Fibroblast of lung (primary cell): Measurements from ENCODE around the gene GOLGA5. TPM values are rescaled to one million over a fixed set of nuclear protein-coding genes. Genes with fewer than 3 reads are reported as not detected.

Experiments
- DNase-seq, 2 donors: peaks; one replicate each; pipeline versions ENCODE4 v3.0.0 to v3.0.0-alpha.2; 2010; ENCODE audit warnings: low read depth in 2 of 2
- H2AFZ ChIP-seq: 2 replicates; pipeline ENCODE4 v1.5.1; 2012; ENCODE audit warnings: low read length, control low read depth, inconsistent platforms
- H3K27ac ChIP-seq: 2 replicates; pipeline ENCODE4 v1.5.1; 2011; ENCODE audit warnings: low read length, control low read depth; ENCODE audit not compliant: insufficient read depth
- H3K27me3 ChIP-seq: 2 replicates; pipeline ENCODE4 v1.5.1; 2011; ENCODE audit warnings: mild to moderate bottlenecking, low read length; ENCODE audit not compliant: control insufficient read depth, insufficient read depth
- H3K36me3 ChIP-seq: 2 replicates; pipeline ENCODE4 v1.5.1; 2011; ENCODE audit warnings: low read length; ENCODE audit not compliant: control insufficient read depth, insufficient read depth
- H3K4me1 ChIP-seq: 2 replicates; pipeline ENCODE4 v1.5.1; 2011; ENCODE audit warnings: low read length; ENCODE audit not compliant: control insufficient read depth, insufficient read depth; ENCODE audit errors: extremely low read depth
- H3K4me2 ChIP-seq: 2 replicates; pipeline ENCODE4 v1.5.1; 2011; ENCODE audit warnings: low read length, control low read depth; ENCODE audit not compliant: insufficient read depth; ENCODE audit errors: extremely low read depth
- H3K4me3 ChIP-seq, 4 experiments: fragments of 200-600 bp in 1 of 4; sonication (generic) in 1 of 4; replicated peaks in 1 of 4; 2 replicates each; pipeline ENCODE4 v1.5.1; 2011 to 2016; ENCODE audit warnings: low read length in 4 of 4, low read depth in 3 of 4, mild to moderate bottlenecking in 3 of 4, control low read depth in 2 of 4, inconsistent platforms in 1 of 4, mixed read lengths in 1 of 4; ENCODE audit not compliant: insufficient read depth in 1 of 4; ENCODE audit errors: control extremely low read depth in 1 of 4
- H3K79me2 ChIP-seq: 2 replicates; pipeline ENCODE4 v1.5.1; 2012; ENCODE audit warnings: mild to moderate bottlenecking, low read length, inconsistent platforms; ENCODE audit not compliant: control insufficient read depth, insufficient read depth
- H3K9ac ChIP-seq: 2 replicates; pipeline ENCODE4 v1.5.1; 2011; ENCODE audit warnings: mild to moderate bottlenecking, low read length, control low read depth; ENCODE audit not compliant: insufficient read depth
- H3K9me3 ChIP-seq: 2 replicates; pipeline ENCODE4 v1.5.1; 2012; ENCODE audit warnings: low read depth, low read length; ENCODE audit not compliant: control insufficient read depth, insufficient read depth
- H4K20me1 ChIP-seq: 2 replicates; pipeline ENCODE4 v1.5.1; 2011; ENCODE audit warnings: low read length; ENCODE audit not compliant: control insufficient read depth, insufficient read depth; ENCODE audit errors: extremely low read depth
- CTCF ChIP-seq, 2 donors: IDR thresholded peaks in 1 of 2; conservative IDR thresholded peaks in 1 of 2; 1 replicate in 1 of 2; 2 replicates in 1 of 2; pipeline ENCODE4 v1.5.1; 2011 to 2012; ENCODE audit warnings: low read length in 2 of 2, control low read depth in 1 of 2, inconsistent platforms in 1 of 2, low read depth in 1 of 2, mild to moderate bottlenecking in 1 of 2
- EZH2 ChIP-seq: IDR thresholded peaks from 2 replicates; pipeline ENCODE4 v1.5.1; 2012; ENCODE audit warnings: low read length, control low read depth, mild to moderate bottlenecking; ENCODE audit errors: missing control alignments
- polyA plus RNA-seq, 2 donors: library from polyadenylated mRNA; depleted of rRNA in 1 of 2; stranded (reverse) in 1 of 2; unstranded in 1 of 2; fragments of >200 nt; gene quantifications; 2 replicates each; pipeline ENCODE4 v1.2.1, GENCODE V29; 2011 to 2012; ENCODE audit warnings: missing spikeins in 1 of 2
- total RNA-seq: library from RNA; depleted of rRNA; stranded (reverse); fragments of >200 nt; gene quantifications from 2 replicates; pipeline ENCODE4 v1.2.1, GENCODE V29; 2014

The GOLGA5 gene
- total and polyA plus RNA-seq, 2 donors (not counting 1 experiment from before 2014, with no cell fraction given) = 46.9 to 71.1 TPM

DNA sequence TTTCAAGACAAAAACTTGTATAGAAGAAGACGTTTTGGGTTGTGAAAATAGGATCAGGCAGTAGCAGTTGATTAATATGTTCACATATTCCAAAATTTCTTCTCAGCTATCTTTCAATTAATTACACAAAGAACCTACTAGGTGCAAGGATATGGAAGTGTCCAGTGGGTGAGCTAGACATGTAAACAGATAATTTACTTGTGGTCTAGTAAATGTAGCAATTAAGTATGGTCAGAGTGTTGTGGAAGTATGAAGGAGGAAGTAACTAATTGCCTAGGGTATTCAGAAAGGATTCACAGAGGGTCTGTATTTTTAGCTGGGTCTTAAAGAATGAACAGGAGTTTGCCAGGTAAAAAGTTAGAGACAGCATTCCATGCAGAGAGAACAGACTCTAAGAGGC, 5.9 kb downstream of the GOLGA5 start:
- Histone ChIP-seq H3K4me2 (no peak overlapping the region), H3K79me2 (peaks cover 70% of the 10 kb centered on the region), H3K27ac (no peak overlapping the region), H3K4me3 (peak overlapping the region in 1 of 4 experiments; percentile 32), H3K36me3 (peaks cover 6% of the 10 kb centered on the region), H3K27me3 (no peaks in the 10 kb centered on the region), H3K4me1 (peaks cover 5% of the 10 kb centered on the region), H3K9me3 (no peaks in the 10 kb centered on the region), H2AFZ (no peak overlapping the region), H4K20me1 (peaks cover 3% of the 10 kb centered on the region), H3K9ac (no peak overlapping the region)
- DNase-seq = no peak
- no peak for TF ChIP-seq EZH2
- no peak for TF ChIP-seq CTCF (conservative IDR thresholded peaks at IDR 0.05 in 1 of 2, IDR thresholded peaks at IDR 0.05 in 1 of 2; ENCODE audit: low read depth in 1 of 2, low read length in 2 of 2)

DNA sequence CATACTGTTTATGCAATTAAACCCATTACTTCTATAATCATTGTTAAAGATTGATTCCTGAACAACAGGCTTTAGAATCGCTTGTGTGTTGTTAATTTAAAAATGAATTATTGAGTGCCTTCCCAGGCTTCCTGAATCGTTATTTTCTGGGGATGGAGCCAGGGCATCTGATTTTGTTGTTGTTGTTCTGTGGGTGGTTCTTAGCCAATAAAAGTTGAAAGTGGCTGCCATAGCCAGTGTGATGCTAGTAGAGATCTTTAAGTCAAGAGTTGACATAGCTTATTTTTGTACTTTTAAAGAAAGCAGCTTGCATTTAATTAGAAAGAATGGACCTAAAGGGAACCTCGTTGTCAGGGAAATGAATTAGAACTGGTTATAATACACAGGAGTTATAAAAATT, 6.4 kb downstream of the GOLGA5 start:
- no peak for DNase-seq
- H3K4me1 ChIP-seq = peaks cover 2% of the 10 kb centered on the region
- no peak overlapping the region for H2AFZ ChIP-seq
- peaks cover 3% of the 10 kb centered on the region for H4K20me1 ChIP-seq
- peaks cover 6% of the 10 kb centered on the region for H3K36me3 ChIP-seq
- TF ChIP-seq EZH2 (no peak), CTCF (conservative IDR thresholded peaks at IDR 0.05 in 1 of 2, IDR thresholded peaks at IDR 0.05 in 1 of 2; ENCODE audit: low read depth in 1 of 2, low read length in 2 of 2) (no peak)
- H3K79me2 ChIP-seq = peaks cover 67% of the 10 kb centered on the region
- no peaks in the 10 kb centered on the region for H3K27me3 ChIP-seq
- H3K27ac ChIP-seq = no peak overlapping the region
- H3K4me2 ChIP-seq = peak overlapping the region; percentile 37
- H3K9ac ChIP-seq = no peak overlapping the region
- H3K4me3 ChIP-seq = peak overlapping the region in 2 of 4 experiments; percentile 8 to 32
- no peaks in the 10 kb centered on the region for H3K9me3 ChIP-seq

- Histone ChIP-seq H3K9ac (no peak overlapping the region), H3K27ac (no peak overlapping the region), H3K4me2 (no peak overlapping the region), H3K9me3 (no peaks in the 10 kb centered on the region), H3K4me1 (peaks cover 2% of the 10 kb centered on the region), H4K20me1 (peaks cover 3% of the 10 kb centered on the region), H3K36me3 (peaks cover 6% of the 10 kb centered on the region), H2AFZ (no peak overlapping the region), H3K79me2 (peaks cover 61% of the 10 kb centered on the region), H3K4me3 (no peak overlapping the region), H3K27me3 (no peaks in the 10 kb centered on the region)
- TF ChIP-seq CTCF (conservative IDR thresholded peaks at IDR 0.05 in 1 of 2, IDR thresholded peaks at IDR 0.05 in 1 of 2; ENCODE audit: low read depth in 1 of 2, low read length in 2 of 2) = no peak
- TF ChIP-seq EZH2 = no peak
- no peak for DNase-seq
Measured at GRCh38 chr14:92801917-92802316, 7.8 kb downstream of the GOLGA5 start.
